ENCODE measurements around the gene UBE3B.

UBE3B gene

GRCh38 chr12:109533487-109533740 is 56.0 kb downstream of the UBE3B start:
- no peak for DNase-seq

- no peak for DNase-seq
These were observed 57.0 kb downstream of the UBE3B start for GRCh38 chr12:109534456-109534855.

GRCh38 chr12:109535231-109535862 is 57.9 kb downstream of the UBE3B start:
- DNase-seq = no peak

- no peak for DNase-seq
These were observed 58.4 kb downstream of the UBE3B start for GRCh38 chr12:109535863-109536250.

DNA sequence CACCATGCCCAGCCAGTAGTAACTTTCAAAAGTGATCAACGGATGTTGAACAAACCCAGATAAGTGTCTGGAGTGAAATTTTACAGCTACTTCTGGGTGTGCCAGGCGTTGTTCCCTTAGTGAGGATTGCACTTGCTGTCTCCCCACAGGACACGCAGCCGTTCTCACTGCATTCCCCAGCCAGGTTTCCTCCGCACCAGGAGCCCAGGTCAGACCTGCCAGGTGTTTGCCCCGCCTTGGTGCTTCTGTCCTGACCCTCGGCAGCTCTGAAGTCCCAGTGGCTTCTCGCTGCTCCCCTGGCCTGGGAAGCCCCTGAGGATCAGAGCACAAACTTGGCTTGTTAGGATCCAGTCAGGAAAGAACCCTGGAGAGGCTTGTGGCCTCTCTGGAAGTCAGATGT is 59.7 kb downstream of the UBE3B start:
- no peak for DNase-seq

- DNase-seq = no peak
These were observed 60.9 kb downstream of the UBE3B start for GRCh38 chr12:109538191-109538863.

DNA sequence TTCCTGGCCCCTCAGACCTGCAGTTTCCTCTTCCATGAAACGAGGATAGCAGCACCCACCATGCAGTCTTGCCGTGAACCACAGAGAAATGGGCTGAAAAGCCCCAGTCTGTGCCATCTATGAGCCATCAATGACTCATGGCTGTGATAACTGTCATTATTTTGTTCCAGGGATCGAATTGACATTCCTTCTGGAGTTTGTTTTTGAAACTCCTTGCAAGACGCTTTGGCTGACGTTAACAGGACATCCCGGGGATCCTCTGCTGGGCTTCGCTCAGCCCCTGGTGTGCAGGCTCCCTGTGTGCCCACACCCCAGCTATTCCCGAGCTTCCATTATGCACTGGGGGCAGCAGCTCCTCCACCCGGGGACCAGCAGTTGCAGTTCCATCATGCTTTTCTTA is 62.1 kb downstream of the UBE3B start:
- no peak for DNase-seq

GRCh38 chr12:109540526-109541412 is 63.3 kb downstream of the UBE3B start:
- DNase-seq = peak; percentile 67

GRCh38 chr12:109541413-109541726 is 63.9 kb downstream of the UBE3B start:
- no peak for DNase-seq

GRCh38 chr12:109542014-109542413 is 64.6 kb downstream of the UBE3B start:
- no peak for DNase-seq

- DNase-seq = no peak
These were observed 65.4 kb downstream of the UBE3B start for GRCh38 chr12:109542876-109543275.

DNA sequence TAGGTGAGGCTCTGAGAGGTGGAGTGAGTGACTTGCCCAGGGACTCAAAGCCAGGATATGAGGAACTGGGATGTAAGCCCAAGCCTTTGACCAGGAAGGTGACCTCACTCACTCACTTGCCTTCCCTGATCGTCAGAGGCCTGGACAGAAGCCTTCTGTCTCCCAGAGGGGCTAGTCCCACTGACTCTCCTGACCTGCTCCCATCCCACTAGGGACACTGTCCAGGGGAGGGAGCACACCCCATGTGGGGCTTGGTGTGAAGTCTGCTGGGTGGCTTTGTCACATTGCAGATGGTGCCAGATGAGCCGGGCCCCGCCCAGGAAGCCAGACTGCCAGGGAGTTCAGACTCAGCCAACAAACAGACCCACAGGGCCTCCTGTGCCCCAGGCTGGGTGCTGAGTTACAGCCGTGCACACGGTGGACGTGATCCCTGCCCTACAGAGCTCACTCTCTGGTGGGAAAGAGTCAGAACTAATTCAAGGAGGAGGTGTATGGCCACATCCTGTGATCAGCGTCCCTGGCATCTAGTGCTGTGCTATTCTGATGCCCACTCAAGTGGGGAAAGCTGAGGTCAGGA is 67.6 kb downstream of the UBE3B start:
- DNase-seq = no peak

GRCh38 chr12:109545826-109546225 is 68.4 kb downstream of the UBE3B start:
- no peak for DNase-seq

DNA sequence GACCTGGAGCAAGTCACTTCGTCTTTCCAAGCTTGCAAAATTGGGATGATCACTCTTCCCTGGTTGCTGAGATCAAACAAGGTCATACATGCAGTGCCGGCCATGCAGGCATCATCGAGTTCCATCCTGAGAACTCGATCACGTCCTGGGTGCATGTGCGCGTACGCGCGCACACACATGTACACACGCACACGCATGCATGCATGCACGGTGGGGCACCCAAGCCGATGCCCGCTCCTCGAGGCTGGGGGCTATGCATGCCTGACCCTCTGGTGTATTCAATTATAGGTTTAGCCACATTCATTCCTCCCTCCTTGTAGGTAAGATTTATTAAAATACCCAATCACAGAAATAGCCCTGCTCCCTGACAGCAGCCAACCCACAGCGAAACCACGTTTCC is 69.9 kb downstream of the UBE3B start:
- DNase-seq = no peak

DNA sequence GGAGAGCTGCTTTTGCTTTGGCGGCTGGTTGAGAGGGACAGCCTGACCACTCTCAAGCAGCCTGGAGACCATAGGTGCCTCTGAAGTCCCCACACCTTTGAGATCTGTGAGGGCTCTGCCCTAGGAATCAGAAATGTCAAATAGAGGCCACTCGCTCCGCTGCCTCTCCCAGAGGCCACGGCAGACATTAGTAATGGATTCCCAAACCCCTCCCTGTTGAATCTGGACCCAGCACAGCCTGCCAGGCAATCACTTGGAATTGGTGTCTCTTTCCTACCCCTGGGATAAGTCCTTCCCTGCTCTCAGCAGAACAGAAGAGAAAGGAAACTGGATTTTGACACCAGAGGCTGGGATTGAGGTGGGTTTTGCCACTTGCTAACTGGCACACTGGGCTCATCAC is 70.8 kb downstream of the UBE3B start:
- no peak for DNase-seq

GRCh38 chr12:109549613-109550270 is 72.3 kb downstream of the UBE3B start:
- no peak for DNase-seq

- DNase-seq = no peak
These were observed 72.8 kb downstream of the UBE3B start for GRCh38 chr12:109550281-109550680.

DNA sequence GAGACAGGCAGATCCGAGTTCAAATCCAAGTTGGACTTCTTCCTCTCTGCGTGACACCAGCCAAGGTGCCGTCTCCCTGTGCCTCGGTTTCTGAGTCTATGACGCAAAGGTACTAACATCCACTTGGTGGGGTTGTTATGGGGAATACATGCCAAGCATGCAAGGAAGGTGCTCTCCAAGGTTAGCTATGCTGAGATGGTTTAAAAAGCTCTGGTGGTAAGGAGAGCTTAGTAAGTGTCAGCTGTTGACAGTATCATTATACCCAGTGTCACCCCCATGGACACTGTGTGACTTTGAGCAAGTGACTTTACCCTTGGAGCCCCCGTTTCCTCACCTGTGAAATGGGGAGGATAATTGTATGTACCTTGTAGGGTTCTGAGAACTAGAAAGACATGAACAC is 73.7 kb downstream of the UBE3B start:
- no peak for DNase-seq

GRCh38 chr12:109552971-109553370 is 75.5 kb downstream of the UBE3B start:
- DNase-seq = no peak

- no peak for DNase-seq
These were observed 76.0 kb downstream of the UBE3B start for GRCh38 chr12:109553483-109553882.

DNA sequence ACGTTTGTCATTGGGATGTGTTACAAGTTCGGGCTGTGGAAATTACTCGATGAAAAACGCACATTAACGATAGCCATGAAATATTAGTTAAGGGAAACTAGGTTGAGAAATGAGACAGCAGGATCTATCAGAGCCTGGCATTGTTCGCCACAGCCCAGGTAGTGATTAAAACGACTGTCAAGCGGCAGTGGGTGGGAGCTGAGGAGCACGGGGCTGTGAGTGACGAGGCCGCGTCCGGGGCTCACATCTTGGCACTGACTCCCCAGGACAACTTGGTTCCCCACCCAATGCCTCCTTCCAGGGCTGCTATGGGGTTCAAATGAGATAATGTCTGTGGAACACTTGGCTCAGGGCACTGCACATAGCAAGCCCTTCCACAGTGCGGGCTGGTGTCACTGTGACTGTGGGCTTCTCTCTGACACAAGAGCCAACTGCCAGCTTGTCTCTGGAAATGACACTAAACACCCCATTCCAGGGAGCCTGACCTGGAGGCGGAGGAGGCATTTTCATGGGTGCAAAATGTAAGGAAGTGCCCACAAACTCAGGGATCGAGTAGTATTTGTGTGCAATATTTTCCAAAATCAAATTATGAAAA is 76.6 kb downstream of the UBE3B start:
- DNase-seq = no peak

GRCh38 chr12:109554761-109555160 is 77.3 kb downstream of the UBE3B start:
- no peak for DNase-seq
